NT2/D1 (cell line): ENCODE measurements around the gene NPB.
A peak's percentile ranks its signal among the peaks of the same experiment; 100 is the strongest.

ENCODE experiments used
- DNase-seq: peaks from one replicate; pipeline ENCODE4 v3.0.0-alpha.2; 2011; ENCODE audit warnings: low read depth, low spot score
- H3K27me3 ChIP-seq: 2 replicates; pipeline ENCODE4 v1.6.0; 2011; ENCODE audit warnings: mild to moderate bottlenecking; ENCODE audit not compliant: insufficient read length, insufficient read depth
- H3K36me3 ChIP-seq: 2 replicates; pipeline ENCODE4 v1.6.1; 2011; ENCODE audit warnings: mild to moderate bottlenecking, low read length, mixed read lengths; ENCODE audit not compliant: insufficient read depth, insufficient read length
- H3K4me1 ChIP-seq: 2 replicates; pipeline ENCODE4 v1.5.1; 2011; ENCODE audit not compliant: insufficient read depth, insufficient read length
- H3K4me3 ChIP-seq: 2 replicates; pipeline ENCODE4 v1.5.1; 2011; ENCODE audit warnings: low read depth; ENCODE audit not compliant: insufficient read length
- H3K9ac ChIP-seq: 2 replicates; pipeline ENCODE4 v1.6.0; 2011; ENCODE audit warnings: low read depth; ENCODE audit not compliant: insufficient read length
- H3K9me3 ChIP-seq: 2 replicates; pipeline ENCODE4 v1.5.1; 2011; ENCODE audit warnings: mild to moderate bottlenecking, low read length; ENCODE audit not compliant: insufficient read depth
- SUZ12 ChIP-seq: IDR thresholded peaks from 2 replicates; pipeline ENCODE4 v1.6.1; 2011; ENCODE audit not compliant: insufficient read length, insufficient read depth; ENCODE audit errors: extremely low read depth
- YY1 ChIP-seq: IDR thresholded peaks from 2 replicates; pipeline ENCODE4 v1.6.1; 2011; ENCODE audit not compliant: insufficient read length, insufficient read depth
- ZNF274 ChIP-seq: IDR thresholded peaks from 2 replicates; pipeline ENCODE4 v1.6.1; 2011; ENCODE audit warnings: mild to moderate bottlenecking, low read depth, low read length

The NPB gene

GRCh38 chr17:81867170-81867990 lies 34.7 kb upstream of the NPB start:
- peaks cover 72% of the 10 kb centered on the region for H3K36me3 ChIP-seq
- H3K27me3 ChIP-seq = no peaks in the 10 kb centered on the region
- H3K4me1 ChIP-seq = peaks cover 42% of the 10 kb centered on the region
- DNase-seq = no peak
- TF ChIP-seq ZNF274 = no peak
- TF ChIP-seq YY1 = no peak
- no peak overlapping the region for H3K4me3 ChIP-seq
- peak overlapping the region; percentile 86 for H3K9ac ChIP-seq
- no peaks in the 10 kb centered on the region for H3K9me3 ChIP-seq

- no peak for DNase-seq
- Histone ChIP-seq H3K4me1 (peaks cover 39% of the 10 kb centered on the region), H3K4me3 (no peak overlapping the region), H3K9me3 (no peaks in the 10 kb centered on the region), H3K27me3 (no peaks in the 10 kb centered on the region), H3K36me3 (peaks cover 66% of the 10 kb centered on the region), H3K9ac (peak overlapping the region; percentile 86)
- TF ChIP-seq ZNF274 (no peak), SUZ12 (no peak), YY1 (no peak)
These were observed 33.9 kb upstream of the NPB start for GRCh38 chr17:81867991-81868673.

- Histone ChIP-seq H3K9ac (peak overlapping the region; percentile 97), H3K4me1 (peaks cover 39% of the 10 kb centered on the region)
These were observed 33.3 kb upstream of the NPB start for GRCh38 chr17:81868674-81869220.

GRCh38 chr17:81869221-81870130 lies 32.6 kb upstream of the NPB start:
- Histone ChIP-seq H3K9ac (peak overlapping the region; percentile 97), H3K9me3 (no peaks in the 10 kb centered on the region), H3K4me3 (peak overlapping the region; percentile 92), H3K36me3 (peaks cover 52% of the 10 kb centered on the region), H3K27me3 (no peaks in the 10 kb centered on the region), H3K4me1 (peaks cover 39% of the 10 kb centered on the region)
- TF ChIP-seq SUZ12 (no peak), ZNF274 (no peak), YY1 (no peak)
- DNase-seq = no peak

More at GRCh38 chr17:81868674-81869220, 33.3 kb upstream of the NPB start:
- Histone ChIP-seq H3K9me3 (no peaks in the 10 kb centered on the region), H3K36me3 (peaks cover 59% of the 10 kb centered on the region), H3K27me3 (no peaks in the 10 kb centered on the region), H3K4me3 (peak overlapping the region; percentile 12)
- no peak for TF ChIP-seq SUZ12
- no peak for TF ChIP-seq ZNF274
- TF ChIP-seq YY1 = no peak
- DNase-seq = no peak

GRCh38 chr17:81870131-81870980 lies 31.7 kb upstream of the NPB start:
- no peak for DNase-seq
- Histone ChIP-seq H3K9me3 (no peaks in the 10 kb centered on the region), H3K27me3 (no peaks in the 10 kb centered on the region), H3K4me1 (peaks cover 38% of the 10 kb centered on the region), H3K4me3 (peak overlapping the region; percentile 92), H3K36me3 (peaks cover 44% of the 10 kb centered on the region), H3K9ac (peak overlapping the region; percentile 97)
- TF ChIP-seq SUZ12 (no peak), ZNF274 (no peak), YY1 (no peak)

GRCh38 chr17:81870981-81871386 lies 31.1 kb upstream of the NPB start, which contains the start of gene ARHGDIA:
Gene ARHGDIA, minus strand, starts transcription at chr17:81871337. Its CDS starts 1,407 bp downstream, at chr17:81869930.
- Histone ChIP-seq H3K4me1 (peaks cover 32% of the 10 kb centered on the region), H3K27me3 (no peaks in the 10 kb centered on the region), H3K4me3 (peak within 1 kb of the TSS; percentile 97), H3K9ac (peak within 1 kb of the TSS; percentile 98), H3K9me3 (no peaks in the 10 kb centered on the region), H3K36me3 (peaks cover 38% of the 10 kb centered on the region)
- DNase-seq = no peak
- TF ChIP-seq SUZ12 (no peak), ZNF274 (no peak), YY1 (no peak)
